HepG2 (cell line): ENCODE measurements around the gene MBD5. TPM values are rescaled to one million over a fixed set of nuclear protein-coding genes. Genes with fewer than 3 reads are reported as not detected.
A peak's percentile ranks its signal among the peaks of the same experiment; 100 is the strongest.

Source experiments
- ATAC-seq: fragments of 200-7000 bp; cut with Tn5 transposase; 3 replicates; pipeline ENCODE4 v1.9.1; 2020; ENCODE audit warnings: mild to moderate bottlenecking, moderate library complexity
- BruUV-seq: library from RNA; stranded (reverse); fragments of 400-500 nt; replicated peaks from 2 replicates; lab custom pipeline; 2021; lab: Mats Ljungman, UMichigan
- CTCF ChIA-PET: fragments of 300-600 bp; formaldehyde crosslinking; extraction: SDS; loops from one replicate; lab custom pipeline; 2021; ENCODE audit warnings: low total read pairs, inconsistent platforms, low intra/inter-chr PET ratio; lab: Yijun Ruan, JAX
- POLR2A ChIA-PET: fragments of 350-600 bp; sonication (Branson Sonifier 250); formaldehyde crosslinking; loops from one replicate; lab custom pipeline; 2020; ENCODE audit warnings: antibody characterized with exemption, inconsistent platforms; lab: Yijun Ruan, JAX
- DNase-seq: peaks from one replicate; pipeline ENCODE4 v3.0.0-alpha.2; 2015; ENCODE audit warnings: low spot score
- FAIRE-seq: peaks from 3 replicates; lab custom pipeline; 2011; peaks lifted over from hg19 to GRCh38; lab: Jason Lieb, UNC
- H2AFZ ChIP-seq: one replicate; pipeline ENCODE4 v1.6.1; 2011; ENCODE audit warnings: low read length, inconsistent platforms
- H3K27ac ChIP-seq: fragments of 300-600 bp; 3 replicates; pipeline ENCODE4 v1.8.0; 2011; ENCODE audit warnings: mixed run types, mild to moderate bottlenecking, mixed read lengths, low read length, inconsistent platforms; ENCODE audit not compliant: insufficient read depth; ENCODE audit errors: extremely low read length
- H3K27me3 ChIP-seq, 2 experiments: fragments of 200-600 bp in 1 of 2; 2 replicates in 1 of 2; 3 replicates in 1 of 2; pipeline versions ENCODE4 v1.6.0 to v1.8.0; 2011; ENCODE audit warnings: low read length in 2 of 2, mild to moderate bottlenecking in 2 of 2, moderate library complexity in 2 of 2, inconsistent platforms in 1 of 2; ENCODE audit not compliant: insufficient read depth in 2 of 2, control insufficient read depth in 1 of 2
- H3K36me3 ChIP-seq, 2 experiments: fragments of 200-600 bp in 1 of 2; replicated peaks in 1 of 2; 2 replicates in 1 of 2; 3 replicates in 1 of 2; pipeline versions ENCODE4 v1.5.1 to v1.8.0; 2011; ENCODE audit warnings: low read length in 2 of 2, inconsistent platforms in 1 of 2; ENCODE audit not compliant: insufficient read depth in 2 of 2, control insufficient read depth in 1 of 2
- H3K4me1 ChIP-seq: 2 replicates; pipeline ENCODE4 v1.5.1; 2012; ENCODE audit warnings: low read length, inconsistent platforms; ENCODE audit not compliant: insufficient read depth
- H3K4me2 ChIP-seq: 2 replicates; pipeline ENCODE4 v1.6.0; 2011; ENCODE audit warnings: low read depth, low read length, inconsistent platforms
- H3K4me3 ChIP-seq, 3 experiments: fragments of 200-600 bp in 1 of 3; sonication (generic), shearing (Covaris generic) in 1 of 3; replicated peaks in 1 of 3; 2 replicates each; pipeline ENCODE4 v1.5.1; 2011 to 2016; ENCODE audit warnings: low read length in 3 of 3, inconsistent platforms in 2 of 3, low read depth in 2 of 3, mild to moderate bottlenecking in 2 of 3, control low read depth in 1 of 3, mixed read lengths in 1 of 3; ENCODE audit not compliant: insufficient read depth in 1 of 3
- H3K79me2 ChIP-seq: one replicate; pipeline ENCODE4 v1.6.1; 2011; ENCODE audit warnings: low read length, inconsistent platforms; ENCODE audit not compliant: insufficient read depth
- H3K9ac ChIP-seq: 2 replicates; pipeline ENCODE4 v1.6.0; 2011; ENCODE audit warnings: mild to moderate bottlenecking, low read depth, low read length, inconsistent platforms; ENCODE audit not compliant: insufficient read depth
- H3K9me3 ChIP-seq: 2 replicates; pipeline ENCODE4 v1.5.1; 2012; ENCODE audit warnings: mild to moderate bottlenecking, low read length
- H4K20me1 ChIP-seq: 2 replicates; pipeline ENCODE4 v1.6.0; 2011; ENCODE audit warnings: inconsistent platforms, mild to moderate bottlenecking, low read length, moderate library complexity; ENCODE audit not compliant: insufficient read depth
- CTCF ChIP-seq: sonication (generic); formaldehyde crosslinking; IDR thresholded peaks from 2 replicates; pipeline ENCODE4 v1.5.0; 2020; ENCODE audit warnings: mild to moderate bottlenecking, missing genetic modification reagents, moderate library complexity
- DPF2 ChIP-seq: sonication (generic); formaldehyde crosslinking; IDR thresholded peaks from 2 replicates; pipeline ENCODE4 v1.4.0; 2020; ENCODE audit warnings: mild to moderate bottlenecking, low read depth, missing genetic modification reagents, borderline replicate concordance
- ETS1 ChIP-seq: sonication (generic); formaldehyde crosslinking; IDR thresholded peaks from 2 replicates; pipeline ENCODE4 v1.4.0; 2020; ENCODE audit warnings: missing genetic modification reagents
- FOXA3 ChIP-seq: IDR thresholded peaks from 2 replicates; pipeline ENCODE4 v1.6.1; 2016; ENCODE audit warnings: missing genetic modification reagents, missing compliant biosample characterization
- FOXK1 ChIP-seq: sonication (generic); formaldehyde crosslinking; IDR thresholded peaks from 2 replicates; pipeline ENCODE4 v1.4.0; 2020; ENCODE audit warnings: low read depth, missing genetic modification reagents, borderline replicate concordance
- KLF16 ChIP-seq, 2 experiments: sonication (generic) in 1 of 2; formaldehyde crosslinking in 1 of 2; IDR thresholded peaks; 2 replicates each; pipeline versions ENCODE4 v1.6.1 to v1.8.0; 2016 to 2023; ENCODE audit warnings: missing genetic modification reagents in 2 of 2, missing compliant biosample characterization in 1 of 2
- POGZ ChIP-seq: sonication (generic); formaldehyde crosslinking; IDR thresholded peaks from 2 replicates; pipeline ENCODE4 v1.4.0; 2020; ENCODE audit warnings: mild to moderate bottlenecking, missing genetic modification reagents
- SP5 ChIP-seq: IDR thresholded peaks from 2 replicates; pipeline ENCODE4 v1.6.1; 2016; ENCODE audit warnings: low read depth, borderline replicate concordance
- STAT5B ChIP-seq: sonication (generic); formaldehyde crosslinking; IDR thresholded peaks from 2 replicates; pipeline ENCODE4 v1.4.0; 2020; ENCODE audit warnings: missing genetic modification reagents
- TAF15 ChIP-seq: fragments of 200-400 bp; formaldehyde crosslinking; IDR thresholded peaks from one replicate; pipeline ENCODE4 v1.6.1; 2018; ENCODE audit warnings: mild to moderate bottlenecking, low read depth, low read length; ENCODE audit not compliant: poor library complexity, severe bottlenecking
- TCF7L2 ChIP-seq: IDR thresholded peaks from 2 replicates; pipeline ENCODE4 v1.6.1; 2011; ENCODE audit warnings: mild to moderate bottlenecking, low read depth, low read length, moderate library complexity
- ZBTB14 ChIP-seq: sonication (generic); formaldehyde crosslinking; IDR thresholded peaks from 2 replicates; pipeline ENCODE4 v1.4.0; 2020; ENCODE audit warnings: missing genetic modification reagents
- ZBTB8A ChIP-seq: sonication (generic); formaldehyde crosslinking; IDR thresholded peaks from 2 replicates; pipeline ENCODE4 v1.4.0; 2020; ENCODE audit warnings: mild to moderate bottlenecking, low read depth, missing genetic modification reagents, borderline replicate concordance
- ZFP36L2 ChIP-seq: sonication (generic); formaldehyde crosslinking; IDR thresholded peaks from 2 replicates; pipeline ENCODE4 v1.4.0; 2020; ENCODE audit warnings: missing genetic modification reagents
- ZFX ChIP-seq: sonication (generic); formaldehyde crosslinking; IDR thresholded peaks from 2 replicates; pipeline ENCODE4 v1.4.0; 2020; ENCODE audit warnings: mild to moderate bottlenecking, low read depth, missing genetic modification reagents, moderate library complexity
- ZNF354B ChIP-seq: sonication (generic); formaldehyde crosslinking; IDR thresholded peaks from 2 replicates; pipeline ENCODE4 v1.8.0; 2022; ENCODE audit warnings: mild to moderate bottlenecking, missing genetic modification reagents
- ZNF451 ChIP-seq: sonication (generic); formaldehyde crosslinking; IDR thresholded peaks from 2 replicates; pipeline ENCODE4 v1.5.0; 2020; ENCODE audit warnings: mild to moderate bottlenecking, missing genetic modification reagents
- ZNF547 ChIP-seq: sonication (generic); formaldehyde crosslinking; IDR thresholded peaks from 2 replicates; pipeline ENCODE4 v1.5.1; 2020; ENCODE audit warnings: mild to moderate bottlenecking, missing genetic modification reagents
- ZNF619 ChIP-seq: sonication (generic); formaldehyde crosslinking; IDR thresholded peaks from 2 replicates; pipeline ENCODE4 v1.4.0; 2020; ENCODE audit warnings: mild to moderate bottlenecking, missing genetic modification reagents
- ZNF7 ChIP-seq: IDR thresholded peaks from 2 replicates; pipeline ENCODE4 v1.6.1; 2016; ENCODE audit warnings: missing biosample characterization, missing genetic modification reagents
- ZNF83 ChIP-seq: sonication (generic); formaldehyde crosslinking; IDR thresholded peaks from 2 replicates; pipeline ENCODE4 v1.4.0; 2020; ENCODE audit warnings: missing genetic modification reagents, mild to moderate bottlenecking, borderline replicate concordance
- ZNF839 ChIP-seq: sonication (generic); formaldehyde crosslinking; IDR thresholded peaks from 2 replicates; pipeline ENCODE4 v1.4.0; 2020; ENCODE audit warnings: missing genetic modification reagents, mild to moderate bottlenecking, borderline replicate concordance
- WGBS: methylation state at CpG from one replicate; pipeline ENCODE4 v1.1.6; 2017; ENCODE audit warnings: low lambda C conversion rate; 5-methylcytosine and 5-hydroxymethylcytosine counted together
- in situ Hi-C: cut with HindIII; loops from 2 replicates; pipeline ENCODE4 v1.10.0; 2017; ENCODE audit warnings: low pct_unique_long_range_greater_than_20kb; ENCODE audit not compliant: extremely low pct_ligation_motif_present
- intact Hi-C: fragments of 100-400 bp; cut with micrococcal nuclease; formaldehyde crosslinking; loops from one replicate; pipeline ENCODE4 v1.10.0; 2022; ENCODE audit not compliant: unreplicated experiment
- polyA plus RNA-seq, 8 experiments: library from polyadenylated mRNA; depleted of rRNA in 3 of 8; stranded (reverse) in 7 of 8; unstranded in 1 of 8; fragments of >200 nt; fragmentation: Illumina TruSeq in 4 of 8; extraction: Trizol in 4 of 8; gene quantifications; 2 replicates each; pipeline versions ENCODE4 v1.2.1 to v1.2.3, GENCODE V29; 2011 to 2016; ENCODE audit warnings: low read depth in 4 of 8, missing spikeins in 1 of 8, mixed read lengths in 1 of 8; ENCODE audit not compliant: insufficient read depth in 1 of 8
- total RNA-seq, 5 experiments: library from RNA; depleted of rRNA; stranded (reverse); fragments of >200 nt; fragmentation: Illumina TruSeq; extraction: Trizol; gene quantifications; 2 replicates each; pipeline ENCODE4 v1.2.3, GENCODE V29; 2016; ENCODE audit warnings: low read depth in 1 of 5

The MBD5 gene
- total and polyA plus RNA-seq, 2 of the 13 experiments (the other 11 are each of a cell fraction or from before 2014, with no cell fraction given), result 13.5 to 26.4 TPM

GRCh38 chr2:148362144-148362796, 341.4 kb downstream of the MBD5 start:
- H3K4me2 ChIP-seq, result peak overlapping the region; percentile 9; the same call in 1 of the 2 replicates
- no TSS peak for BruUV-seq
- no peak overlapping the region for H3K27ac ChIP-seq
- no peaks in the 10 kb centered on the region for H4K20me1 ChIP-seq
- WGBS, result 72% methylated on average over 9 of the region's 10 CpGs
- H3K27me3 ChIP-seq, result no peaks in the 10 kb centered on the region
- H3K4me1 ChIP-seq, result peaks cover 19% of the 10 kb centered on the region
- ChIA-PET CTCF (no interaction called here), POLR2A (no interaction called here)
- intact Hi-C loops (no loop called here), in situ Hi-C loops (no loop called here)
- DNase-seq (peak; percentile 39), ATAC-seq (peak; percentile 77), FAIRE-seq (no peak)
- no peaks in the 10 kb centered on the region for H3K79me2 ChIP-seq
- no peak overlapping the region for H2AFZ ChIP-seq
- H3K9ac ChIP-seq, result no peak overlapping the region
- no peaks in the 10 kb centered on the region for H3K36me3 ChIP-seq
- no peaks in the 10 kb centered on the region; the same call in 1 of the 2 replicates for H3K9me3 ChIP-seq
- H3K4me3 ChIP-seq, result no peak overlapping the region
- TF ChIP-seq ZNF839 (no peak), ZFP36L2 (CRISPR knock-in tag) (no peak), ZBTB8A (CRISPR knock-in tag) (no peak), ZFX (CRISPR knock-in tag) (0 out of 2 replicates have a peak, but pooled peaks have one; percentile 25), DPF2 (CRISPR knock-in tag) (no peak), KLF16 (CRISPR knock-in tag; IDR thresholded peaks at IDR 0.05) (no peak), TCF7L2 (no peak), SP5 (CRISPR knock-in tag) (peak; percentile 25; the same call in 1 of the 2 replicates), ZNF619 (no peak), STAT5B (CRISPR knock-in tag) (no peak), ZNF451 (no peak), FOXA3 (CRISPR knock-in tag) (peak; percentile 79), ZNF83 (CRISPR knock-in tag) (no peak), ZBTB14 (CRISPR knock-in tag) (no peak), ZNF7 (CRISPR knock-in tag) (no peak), TAF15 (no peak), POGZ (CRISPR knock-in tag) (peak; percentile 77), ZNF354B (no peak), CTCF (CRISPR knock-in tag) (no peak), FOXK1 (CRISPR knock-in tag) (peak; percentile 46; the same call in 1 of the 2 replicates), ETS1 (CRISPR knock-in tag) (no peak), ZNF547 (CRISPR knock-in tag) (no peak)
